Activated naive CD8-positive, alpha-beta T cell treated with anti-CD3 and anti-CD28 coated beads for 36 hours (primary cell): ENCODE results near the gene TIMP2. TPM values are rescaled to one million over a fixed set of nuclear protein-coding genes. Genes with fewer than 3 reads are reported as not detected.

Source experiments
- DNase-seq: peaks from one replicate; pipeline ENCODE4 v3.0.0; 2021
- H3K27ac Mint-ChIP-seq: one replicate; pipeline ENCODE4 v1.8.0; 2022; ENCODE audit warnings: mild to moderate bottlenecking, moderate library complexity, mixed read lengths
- H3K27me3 Mint-ChIP-seq: one replicate; pipeline ENCODE4 v1.8.0; 2022; ENCODE audit warnings: mild to moderate bottlenecking, mixed read lengths
- H3K36me3 Mint-ChIP-seq: one replicate; pipeline ENCODE4 v1.8.0; 2021; ENCODE audit warnings: mild to moderate bottlenecking, mixed read lengths
- H3K4me1 Mint-ChIP-seq: one replicate; pipeline ENCODE4 v1.8.0; 2021; ENCODE audit warnings: mixed read lengths
- H3K4me3 Mint-ChIP-seq: one replicate; pipeline ENCODE4 v1.8.0; 2022; ENCODE audit warnings: mild to moderate bottlenecking, moderate library complexity, mixed read lengths
- H3K9me3 Mint-ChIP-seq: one replicate; pipeline ENCODE4 v1.8.0; 2022; ENCODE audit warnings: mixed read lengths
- total RNA-seq, 2 experiments: library from RNA; stranded (reverse); gene quantifications; one replicate each; pipeline ENCODE4 v1.2.3, GENCODE V29; 2021

The TIMP2 gene
- total RNA-seq, 2 experiments from 2014 or later, result 1.2 to 1.3 TPM

DNA sequence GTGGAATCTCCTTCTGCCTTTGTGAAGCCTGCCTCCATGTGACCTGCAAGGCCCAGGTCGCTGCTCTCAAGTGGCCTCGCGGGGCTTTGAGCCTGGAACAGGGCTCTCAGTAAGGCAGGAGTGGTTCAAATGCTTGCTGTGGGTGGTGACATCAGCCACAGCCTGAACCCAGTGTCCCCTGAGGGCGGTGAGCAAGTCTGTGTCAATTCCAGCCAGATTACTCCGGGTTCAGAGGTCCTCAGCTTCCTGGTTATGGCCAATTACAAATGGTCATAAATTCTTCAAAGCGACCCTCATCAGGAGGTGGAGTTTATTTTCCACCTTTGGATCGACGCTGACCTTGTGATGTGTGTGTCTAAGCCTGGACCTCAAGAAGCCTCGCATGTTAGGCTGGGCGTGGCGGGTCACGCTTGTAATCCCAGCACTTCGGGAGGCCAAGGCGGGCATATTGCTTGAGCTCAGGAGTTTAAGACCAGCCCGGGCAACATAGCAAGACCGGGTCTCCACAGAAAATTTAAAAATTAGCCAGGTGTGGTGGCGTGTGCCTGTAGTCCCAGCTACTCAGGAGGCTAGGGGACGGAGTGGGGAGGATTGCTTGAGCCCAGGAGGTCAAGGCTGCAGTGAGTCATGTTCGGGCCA, 37.3 kb upstream of the TIMP2 start:
- Mint-ChIP-seq H3K36me3 (no peaks in the 10 kb centered on the region), H3K9me3 (no peaks in the 10 kb centered on the region), H3K27me3 (no peaks in the 10 kb centered on the region), H3K4me1 (no peaks in the 10 kb centered on the region), H3K4me3 (no peak overlapping the region), H3K27ac (no peak overlapping the region)
- no peak for DNase-seq

DNA sequence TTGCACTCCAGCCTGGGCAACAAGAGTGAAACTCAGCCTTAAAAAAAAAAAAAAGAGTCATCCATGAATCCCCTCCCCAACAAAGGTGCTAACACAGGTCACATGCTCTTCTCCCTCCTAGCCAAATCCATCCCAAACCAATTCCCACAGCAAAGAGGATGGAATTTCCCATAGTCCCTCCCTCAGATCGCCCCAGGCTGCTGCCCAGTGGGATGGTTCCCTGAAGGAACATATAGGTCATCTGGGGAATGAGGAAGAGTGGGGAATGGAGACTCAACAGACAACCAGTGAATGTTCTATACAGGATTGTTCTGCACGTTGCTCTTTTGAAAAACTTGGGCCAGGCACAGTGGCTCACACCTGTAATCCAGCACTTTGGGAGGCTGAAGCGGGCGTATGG, 36.4 kb upstream of the TIMP2 start:
- DNase-seq, result no peak
- no peaks in the 10 kb centered on the region for H3K27me3 Mint-ChIP-seq
- no peak overlapping the region for H3K27ac Mint-ChIP-seq
- H3K9me3 Mint-ChIP-seq, result no peaks in the 10 kb centered on the region
- no peaks in the 10 kb centered on the region for H3K36me3 Mint-ChIP-seq
- no peaks in the 10 kb centered on the region for H3K4me1 Mint-ChIP-seq
- H3K4me3 Mint-ChIP-seq, result no peak overlapping the region

DNA sequence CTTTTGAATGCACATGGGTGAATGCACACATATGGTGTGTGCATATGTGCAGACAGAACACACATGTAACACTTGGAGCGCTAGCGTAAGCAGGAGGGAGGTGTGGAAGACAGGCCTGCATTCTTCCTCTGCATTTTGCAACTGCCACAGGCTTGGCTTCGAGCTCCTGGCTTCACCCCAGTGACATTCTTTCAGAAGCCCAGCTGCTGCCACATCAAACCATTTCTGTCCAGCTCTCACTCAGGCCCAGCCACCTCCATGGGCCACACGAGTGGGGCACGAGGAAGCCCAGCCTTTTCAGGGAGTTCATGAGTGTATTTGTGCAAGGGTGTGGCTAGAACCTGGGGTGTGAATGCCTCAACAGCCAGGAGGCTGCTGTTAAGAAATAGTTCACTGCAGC, 35.7 kb upstream of the TIMP2 start:
- H3K4me1 Mint-ChIP-seq, result no peaks in the 10 kb centered on the region
- no peak overlapping the region for H3K27ac Mint-ChIP-seq
- H3K27me3 Mint-ChIP-seq, result no peaks in the 10 kb centered on the region
- no peak for DNase-seq
- no peaks in the 10 kb centered on the region for H3K36me3 Mint-ChIP-seq
- no peaks in the 10 kb centered on the region for H3K9me3 Mint-ChIP-seq
- no peak overlapping the region for H3K4me3 Mint-ChIP-seq

DNA sequence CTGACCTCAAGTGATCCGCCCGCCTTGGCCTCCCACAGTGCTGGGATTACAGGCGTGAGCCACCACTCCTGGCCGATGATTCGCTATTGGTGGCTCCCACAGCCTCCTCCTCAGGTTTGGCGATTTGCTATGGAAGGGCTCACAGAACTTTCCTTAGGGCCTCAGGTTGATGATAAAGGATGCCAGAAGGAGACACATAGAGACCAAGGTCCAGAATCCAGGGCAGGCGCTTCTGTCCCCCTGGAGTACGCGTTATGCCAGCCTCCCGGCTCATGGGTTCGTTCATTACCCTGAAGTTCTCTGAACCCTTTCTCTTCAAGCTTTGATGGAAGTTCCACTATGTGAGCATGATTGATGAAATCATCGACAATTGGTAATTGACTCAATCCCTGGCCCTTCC, 34.6 kb upstream of the TIMP2 start:
- no peak overlapping the region for H3K27ac Mint-ChIP-seq
- no peaks in the 10 kb centered on the region for H3K27me3 Mint-ChIP-seq
- H3K4me1 Mint-ChIP-seq, result no peaks in the 10 kb centered on the region
- no peaks in the 10 kb centered on the region for H3K9me3 Mint-ChIP-seq
- H3K4me3 Mint-ChIP-seq, result no peak overlapping the region
- DNase-seq, result no peak
- H3K36me3 Mint-ChIP-seq, result no peaks in the 10 kb centered on the region

DNA sequence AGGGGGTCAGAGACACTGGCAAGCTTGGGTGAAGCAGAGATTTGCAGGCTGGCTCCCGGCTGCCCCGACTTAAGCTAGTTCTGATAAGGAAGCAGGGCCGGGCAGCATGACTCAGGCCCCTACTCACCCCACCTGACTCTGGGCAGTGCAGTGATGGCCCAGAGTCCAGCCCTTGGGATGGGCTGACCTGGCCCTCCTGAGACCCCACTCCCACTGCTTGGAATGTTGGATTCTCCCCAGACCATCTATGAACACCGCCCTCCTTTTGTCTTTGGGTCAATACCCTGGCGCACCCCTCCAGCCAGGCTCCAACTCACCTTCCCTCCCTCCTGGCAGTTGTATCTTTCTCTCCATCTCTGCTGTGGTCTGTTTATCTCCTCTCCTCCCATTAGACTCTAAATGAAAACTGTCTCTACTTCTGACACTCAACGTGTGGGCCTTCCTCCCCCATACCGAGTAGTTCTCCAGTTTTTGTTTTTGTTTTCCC, 33.5 kb upstream of the TIMP2 start:
- H3K4me1 Mint-ChIP-seq, result no peaks in the 10 kb centered on the region
- no peak for DNase-seq
- no peak overlapping the region for H3K4me3 Mint-ChIP-seq
- no peaks in the 10 kb centered on the region for H3K27me3 Mint-ChIP-seq
- no peak overlapping the region for H3K27ac Mint-ChIP-seq
- H3K36me3 Mint-ChIP-seq, result no peaks in the 10 kb centered on the region
- no peaks in the 10 kb centered on the region for H3K9me3 Mint-ChIP-seq

GRCh38 chr17:78957128-78957527, 31.9 kb upstream of the TIMP2 start:
- H3K27ac Mint-ChIP-seq, result no peak overlapping the region
- no peaks in the 10 kb centered on the region for H3K36me3 Mint-ChIP-seq
- no peaks in the 10 kb centered on the region for H3K9me3 Mint-ChIP-seq
- H3K4me3 Mint-ChIP-seq, result no peak overlapping the region
- DNase-seq, result no peak
- no peaks in the 10 kb centered on the region for H3K27me3 Mint-ChIP-seq
- no peaks in the 10 kb centered on the region for H3K4me1 Mint-ChIP-seq

- Mint-ChIP-seq H3K9me3 (no peaks in the 10 kb centered on the region), H3K27me3 (no peaks in the 10 kb centered on the region), H3K27ac (no peak overlapping the region), H3K4me1 (no peaks in the 10 kb centered on the region), H3K36me3 (no peaks in the 10 kb centered on the region), H3K4me3 (no peak overlapping the region)
- DNase-seq, result no peak
Measured at GRCh38 chr17:78956254-78956653, 31.1 kb upstream of the TIMP2 start.

GRCh38 chr17:78954684-78955083, 29.5 kb upstream of the TIMP2 start:
- Mint-ChIP-seq H3K4me3 (no peak overlapping the region), H3K9me3 (peaks cover 6% of the 10 kb centered on the region), H3K4me1 (no peaks in the 10 kb centered on the region), H3K27ac (no peak overlapping the region), H3K27me3 (no peaks in the 10 kb centered on the region), H3K36me3 (no peaks in the 10 kb centered on the region)
- no peak for DNase-seq

DNA sequence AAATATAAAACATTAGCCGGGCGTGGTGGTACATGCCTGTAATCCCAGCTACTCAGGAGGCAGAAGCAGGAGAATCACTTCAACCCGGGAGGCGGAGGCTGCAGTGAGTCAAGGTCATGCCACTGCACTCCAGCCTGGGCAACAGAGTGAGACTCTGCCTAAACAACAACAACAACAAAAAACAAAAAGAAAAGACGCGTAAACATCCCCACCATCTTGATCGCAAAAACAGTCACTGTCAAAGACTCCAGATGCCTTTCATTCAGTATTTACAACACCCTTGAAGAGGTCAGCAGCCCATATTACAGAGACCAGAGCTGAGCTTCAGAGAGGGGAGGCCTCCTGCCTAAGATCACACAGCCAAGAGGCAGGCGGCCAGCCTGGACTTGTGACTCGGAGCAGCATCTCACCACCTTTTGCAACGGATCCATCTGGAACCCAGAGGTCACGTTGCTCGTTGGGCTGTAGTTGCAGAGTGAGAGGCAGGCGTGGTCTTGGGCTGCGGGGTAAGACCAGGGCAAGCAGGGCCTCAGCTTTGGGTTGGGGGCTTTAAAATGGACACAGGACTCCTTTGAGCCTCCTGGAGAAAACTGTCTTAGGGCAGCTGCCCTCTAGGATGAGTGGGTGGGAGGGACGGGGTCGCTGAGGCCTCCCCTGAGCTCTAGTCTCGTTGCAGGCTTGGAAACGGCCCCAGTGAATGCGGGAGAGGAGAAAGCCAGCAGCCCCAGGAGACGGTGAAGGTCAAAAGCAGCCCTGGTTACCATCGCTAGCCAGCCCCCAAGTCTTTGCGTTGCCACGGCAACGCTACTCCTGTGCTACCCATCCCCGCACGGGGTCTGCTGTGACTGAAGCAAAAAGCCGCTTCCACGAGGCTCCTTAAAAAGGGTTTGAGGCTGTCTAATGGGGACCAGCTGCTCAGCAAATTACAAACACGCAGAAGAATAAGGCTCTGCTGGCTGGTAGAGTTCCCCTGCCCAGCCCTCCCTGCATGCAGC, 28.5 kb upstream of the TIMP2 start:
- no peak overlapping the region for H3K27ac Mint-ChIP-seq
- no peaks in the 10 kb centered on the region for H3K36me3 Mint-ChIP-seq
- no peak for DNase-seq
- H3K4me3 Mint-ChIP-seq, result no peak overlapping the region
- no peaks in the 10 kb centered on the region for H3K4me1 Mint-ChIP-seq
- H3K27me3 Mint-ChIP-seq, result no peaks in the 10 kb centered on the region
- H3K9me3 Mint-ChIP-seq, result peaks cover 8% of the 10 kb centered on the region

- H3K27me3 Mint-ChIP-seq, result no peaks in the 10 kb centered on the region
Measured at GRCh38 chr17:78952706-78953105, 27.5 kb upstream of the TIMP2 start.

GRCh38 chr17:78951967-78952551, 26.9 kb upstream of the TIMP2 start:
- no peaks in the 10 kb centered on the region for H3K4me1 Mint-ChIP-seq
- H3K27me3 Mint-ChIP-seq, result no peaks in the 10 kb centered on the region
- H3K27ac Mint-ChIP-seq, result no peak overlapping the region
- H3K9me3 Mint-ChIP-seq, result peaks cover 8% of the 10 kb centered on the region
- H3K36me3 Mint-ChIP-seq, result no peaks in the 10 kb centered on the region
- no peak for DNase-seq
- no peak overlapping the region for H3K4me3 Mint-ChIP-seq

More at GRCh38 chr17:78952706-78953105, 27.5 kb upstream of the TIMP2 start:
- no peak for DNase-seq
- Mint-ChIP-seq H3K36me3 (no peaks in the 10 kb centered on the region), H3K27ac (no peak overlapping the region), H3K4me3 (no peak overlapping the region), H3K4me1 (no peaks in the 10 kb centered on the region), H3K9me3 (peaks cover 8% of the 10 kb centered on the region)

DNA sequence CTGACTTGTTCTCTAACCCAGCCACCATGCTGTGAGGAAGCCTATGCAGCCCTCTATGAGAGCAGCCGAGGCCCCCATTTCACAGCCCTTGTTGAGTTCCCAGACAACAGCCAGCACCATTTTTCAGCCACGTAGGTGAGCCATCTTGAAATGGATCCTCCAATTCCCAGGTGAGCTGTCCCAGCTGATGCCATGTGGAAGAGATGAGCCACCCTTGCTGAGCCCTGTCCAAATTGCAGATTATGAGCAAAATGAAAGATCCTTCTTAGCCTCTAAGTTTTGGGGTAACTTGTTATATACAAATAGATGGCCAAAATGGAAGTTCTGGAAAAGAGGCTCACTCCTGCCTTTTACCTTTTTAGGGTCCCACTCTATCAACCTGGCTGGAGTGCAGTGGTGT, 25.7 kb upstream of the TIMP2 start:
- peaks cover 8% of the 10 kb centered on the region for H3K9me3 Mint-ChIP-seq
- H3K4me1 Mint-ChIP-seq, result no peaks in the 10 kb centered on the region
- no peaks in the 10 kb centered on the region for H3K36me3 Mint-ChIP-seq
- no peak overlapping the region for H3K27ac Mint-ChIP-seq
- H3K27me3 Mint-ChIP-seq, result no peaks in the 10 kb centered on the region
- no peak overlapping the region for H3K4me3 Mint-ChIP-seq
- DNase-seq, result no peak

- no peak overlapping the region for H3K27ac Mint-ChIP-seq
- H3K4me1 Mint-ChIP-seq, result no peaks in the 10 kb centered on the region
- peaks cover 8% of the 10 kb centered on the region for H3K9me3 Mint-ChIP-seq
- DNase-seq, result no peak
- no peaks in the 10 kb centered on the region for H3K36me3 Mint-ChIP-seq
- no peaks in the 10 kb centered on the region for H3K27me3 Mint-ChIP-seq
- no peak overlapping the region for H3K4me3 Mint-ChIP-seq
Measured at GRCh38 chr17:78947235-78948149, 22.3 kb upstream of the TIMP2 start.

- DNase-seq, result no peak
- Mint-ChIP-seq H3K4me1 (no peaks in the 10 kb centered on the region), H3K27me3 (no peaks in the 10 kb centered on the region), H3K9me3 (peaks cover 8% of the 10 kb centered on the region), H3K4me3 (no peak overlapping the region), H3K27ac (no peak overlapping the region), H3K36me3 (no peaks in the 10 kb centered on the region)
Measured at GRCh38 chr17:78946631-78947030, 21.4 kb upstream of the TIMP2 start.
